Gastroesophageal sphincter (tissue), 3 donors: ENCODE measurements around the gene CAMK2B.

Experiments used
- CTCF ChIP-seq, 4 experiments: fragments of 200-600 bp in 2 of 4; fragments of 450-650 bp in 2 of 4; sonication (generic) in 1 of 4; IDR thresholded peaks; one replicate each; pipeline ENCODE4 v1.5.1; 2017 to 2019; ENCODE audit warnings: antibody characterized with exemption in 4 of 4, mild to moderate bottlenecking in 2 of 4, moderate library complexity in 2 of 4
- EP300 ChIP-seq: sonication (generic); formaldehyde crosslinking; IDR thresholded peaks from one replicate; pipeline ENCODE4 v1.6.1; 2017; ENCODE audit warnings: antibody characterized with exemption, mild to moderate bottlenecking
- POLR2A ChIP-seq, 2 donors: fragments of 450-650 bp; IDR thresholded peaks; one replicate each; pipeline ENCODE4 v1.6.1; 2017; ENCODE audit warnings: antibody characterized with exemption in 2 of 2, mild to moderate bottlenecking in 2 of 2, moderate library complexity in 1 of 2
- POLR2AphosphoS5 ChIP-seq: sonication (generic); formaldehyde crosslinking; IDR thresholded peaks from one replicate; pipeline ENCODE4 v1.6.1; 2017; ENCODE audit warnings: antibody characterized with exemption

- TF ChIP-seq CTCF (IDR thresholded peaks at IDR 0.05) = no peak
- no peak for TF ChIP-seq POLR2A (IDR thresholded peaks at IDR 0.05)
- no peak for TF ChIP-seq EP300
- no peak for TF ChIP-seq POLR2AphosphoS5
Observed at GRCh38 chr7:44285561-44285960, 39.8 kb downstream of the CAMK2B start.
